ENCODE results near the gene STH.
A peak's percentile ranks its signal among the peaks of the same experiment; 100 is the strongest.
"Not testable (repeated sequence)": the region's sequence is repeated elsewhere in the genome, so short reads cannot be mapped to it uniquely, and the experiment has no call there.

Gene STH

GRCh38 chr17:46012506-46013079, 13.5 kb downstream of the STH start:
- Histone ChIP-seq H3K4me3 (ENCODE audit: insufficient read depth in 1 of 2, low read depth in 1 of 2, low read length in 2 of 2) (no peak overlapping the region), H2BK15ac (ENCODE audit: low read depth, poor library complexity, severe bottlenecking) (no peak overlapping the region), H2BK120ac (ENCODE audit: low read depth, low read length) (no peak overlapping the region), H2AK5ac (ENCODE audit: low read length, severe bottlenecking) (no peak overlapping the region), H3K4me1 (ENCODE audit: control insufficient read depth, insufficient read depth, low read depth, low read length) (peaks cover 13% of the 10 kb centered on the region), H2BK12ac (ENCODE audit: low read length in 2 of 2) (no peak overlapping the region), H4K8ac (ENCODE audit: low read length) (no peak overlapping the region), H2BK5ac (ENCODE audit: low read depth, low read length, poor library complexity, severe bottlenecking) (no peak overlapping the region), H3K9me3 (ENCODE audit: control insufficient read depth, low read length) (no peaks in the 10 kb centered on the region), H3K23ac (ENCODE audit: low read length in 2 of 2) (no peak overlapping the region), H3K4me2 (ENCODE audit: low read length, poor library complexity, severe bottlenecking) (no peak overlapping the region), H3K36me3 (ENCODE audit: control insufficient read depth in 1 of 2, insufficient read depth in 2 of 2, low read depth in 1 of 2, low read length in 2 of 2) (no peaks in the 10 kb centered on the region), H3K18ac (ENCODE audit: low read depth in 1 of 2, low read length in 2 of 2) (no peak overlapping the region), H3K9ac (ENCODE audit: low read length) (no peak overlapping the region), H3K4ac (ENCODE audit: low read depth in 1 of 2, low read length in 2 of 2) (no peak overlapping the region), H2AFZ (ENCODE audit: low read depth, low read length) (no peak overlapping the region), H3K27me3 (ENCODE audit: control insufficient read depth in 1 of 2, insufficient read depth in 1 of 2, low read length in 2 of 2) (peaks cover 7 to 14% of the 10 kb centered on the region in 2 experiments), H3K14ac (ENCODE audit: low read length in 2 of 2) (peak overlapping the region in 1 of 2 experiments; percentile 70), H3K79me1 (replicated peaks; ENCODE audit: low read length, poor library complexity, severe bottlenecking) (no peaks in the 10 kb centered on the region), H3K27ac (ENCODE audit: low read length, poor library complexity, severe bottlenecking) (no peak overlapping the region), H4K91ac (ENCODE audit: low read length) (no peak overlapping the region)
- whole genome bisulfite sequencing = 86% methylated on average over 11 of the region's 11 CpGs
- no peak for DNase-seq

- no peak overlapping the region for H3K27ac ChIP-seq (ENCODE audit: low read length, poor library complexity, severe bottlenecking)
- H2BK15ac ChIP-seq (ENCODE audit: low read depth, poor library complexity, severe bottlenecking) = no peak overlapping the region
- H3K4me3 ChIP-seq (ENCODE audit: insufficient read depth in 1 of 2, low read depth in 1 of 2, low read length in 2 of 2) = no peak overlapping the region
- no peak overlapping the region for H2AK5ac ChIP-seq (ENCODE audit: low read length, severe bottlenecking)
- no peaks in the 10 kb centered on the region for H3K36me3 ChIP-seq (ENCODE audit: control insufficient read depth in 1 of 2, insufficient read depth in 2 of 2, low read depth in 1 of 2, low read length in 2 of 2)
- H3K79me1 ChIP-seq (replicated peaks; ENCODE audit: low read length, poor library complexity, severe bottlenecking) = no peaks in the 10 kb centered on the region
- H3K14ac ChIP-seq (ENCODE audit: low read length in 2 of 2) = no peak overlapping the region
- no peak overlapping the region for H3K4ac ChIP-seq (ENCODE audit: low read depth in 1 of 2, low read length in 2 of 2)
- H3K9me3 ChIP-seq (ENCODE audit: control insufficient read depth, low read length) = no peaks in the 10 kb centered on the region
- peaks cover 13% of the 10 kb centered on the region for H3K4me1 ChIP-seq (ENCODE audit: control insufficient read depth, insufficient read depth, low read depth, low read length)
- H2AFZ ChIP-seq (ENCODE audit: low read depth, low read length) = no peak overlapping the region
- no peak overlapping the region for H3K18ac ChIP-seq (ENCODE audit: low read depth in 1 of 2, low read length in 2 of 2)
- H2BK5ac ChIP-seq (ENCODE audit: low read depth, low read length, poor library complexity, severe bottlenecking) = no peak overlapping the region
- WGBS = 69% methylated on average over 7 of the region's 7 CpGs
- H3K4me2 ChIP-seq (ENCODE audit: low read length, poor library complexity, severe bottlenecking) = no peak overlapping the region
- H4K91ac ChIP-seq (ENCODE audit: low read length) = no peak overlapping the region
- peaks cover 7 to 14% of the 10 kb centered on the region in 2 experiments for H3K27me3 ChIP-seq (ENCODE audit: control insufficient read depth in 1 of 2, insufficient read depth in 1 of 2, low read length in 2 of 2)
- no peak overlapping the region for H3K23ac ChIP-seq (ENCODE audit: low read length in 2 of 2)
- H2BK120ac ChIP-seq (ENCODE audit: low read depth, low read length) = no peak overlapping the region
- H4K8ac ChIP-seq (ENCODE audit: low read length) = no peak overlapping the region
- no peak overlapping the region for H3K9ac ChIP-seq (ENCODE audit: low read length)
- no peak overlapping the region for H2BK12ac ChIP-seq (ENCODE audit: low read length in 2 of 2)
- DNase-seq = no peak
These were observed 14.1 kb downstream of the STH start for GRCh38 chr17:46013127-46013501.

GRCh38 chr17:46013502-46014165, 14.6 kb downstream of the STH start:
- DNase-seq = no peak
- peaks cover 13% of the 10 kb centered on the region for H3K4me1 ChIP-seq (ENCODE audit: control insufficient read depth, insufficient read depth, low read depth, low read length)
- H4K8ac ChIP-seq (ENCODE audit: low read length) = no peak overlapping the region
- H2BK12ac ChIP-seq (ENCODE audit: low read length in 2 of 2) = no peak overlapping the region
- H3K23ac ChIP-seq (ENCODE audit: low read length in 2 of 2) = no peak overlapping the region
- no peak overlapping the region for H3K4me2 ChIP-seq (ENCODE audit: low read length, poor library complexity, severe bottlenecking)
- no peak overlapping the region for H2AK5ac ChIP-seq (ENCODE audit: low read length, severe bottlenecking)
- H3K27ac ChIP-seq (ENCODE audit: low read length, poor library complexity, severe bottlenecking) = no peak overlapping the region
- no peak overlapping the region for H3K14ac ChIP-seq (ENCODE audit: low read length in 2 of 2)
- H3K4ac ChIP-seq (ENCODE audit: low read depth in 1 of 2, low read length in 2 of 2) = no peak overlapping the region
- H2BK15ac ChIP-seq (ENCODE audit: low read depth, poor library complexity, severe bottlenecking) = no peak overlapping the region
- H3K36me3 ChIP-seq (ENCODE audit: control insufficient read depth in 1 of 2, insufficient read depth in 2 of 2, low read depth in 1 of 2, low read length in 2 of 2) = no peaks in the 10 kb centered on the region
- no peak overlapping the region for H2BK5ac ChIP-seq (ENCODE audit: low read depth, low read length, poor library complexity, severe bottlenecking)
- no peaks in the 10 kb centered on the region for H3K79me1 ChIP-seq (replicated peaks; ENCODE audit: low read length, poor library complexity, severe bottlenecking)
- no peak overlapping the region for H3K9ac ChIP-seq (ENCODE audit: low read length)
- no peak overlapping the region for H2AFZ ChIP-seq (ENCODE audit: low read depth, low read length)
- 92% methylated on average over 8 of the region's 9 CpGs for WGBS
- H4K91ac ChIP-seq (ENCODE audit: low read length) = no peak overlapping the region
- H3K27me3 ChIP-seq (ENCODE audit: control insufficient read depth in 1 of 2, insufficient read depth in 1 of 2, low read length in 2 of 2) = peaks cover 7 to 14% of the 10 kb centered on the region in 2 experiments
- no peaks in the 10 kb centered on the region for H3K9me3 ChIP-seq (ENCODE audit: control insufficient read depth, low read length)
- no peak overlapping the region for H2BK120ac ChIP-seq (ENCODE audit: low read depth, low read length)
- H3K18ac ChIP-seq (ENCODE audit: low read depth in 1 of 2, low read length in 2 of 2) = no peak overlapping the region
- H3K4me3 ChIP-seq (ENCODE audit: insufficient read depth in 1 of 2, low read depth in 1 of 2, low read length in 2 of 2) = peak overlapping the region in 1 of 2 experiments; percentile 38

- not testable (repeated sequence) for H3K27me3 ChIP-seq (ENCODE audit: control insufficient read depth in 1 of 2, insufficient read depth in 1 of 2, low read length in 2 of 2); H4K8ac ChIP-seq (ENCODE audit: low read length); H3K23ac ChIP-seq (ENCODE audit: low read length in 2 of 2); DNase-seq; H2AK5ac ChIP-seq (ENCODE audit: low read length, severe bottlenecking); H3K4me2 ChIP-seq (ENCODE audit: low read length, poor library complexity, severe bottlenecking); H3K14ac ChIP-seq (ENCODE audit: low read length in 2 of 2); H4K91ac ChIP-seq (ENCODE audit: low read length); H2BK15ac ChIP-seq (ENCODE audit: low read depth, poor library complexity, severe bottlenecking); H2AFZ ChIP-seq (ENCODE audit: low read depth, low read length); H2BK5ac ChIP-seq (ENCODE audit: low read depth, low read length, poor library complexity, severe bottlenecking); H2BK12ac ChIP-seq (ENCODE audit: low read length in 2 of 2); H3K27ac ChIP-seq (ENCODE audit: low read length, poor library complexity, severe bottlenecking); H3K4ac ChIP-seq (ENCODE audit: low read depth in 1 of 2, low read length in 2 of 2); H3K79me1 ChIP-seq (replicated peaks; ENCODE audit: low read length, poor library complexity, severe bottlenecking); H3K18ac ChIP-seq (ENCODE audit: low read depth in 1 of 2, low read length in 2 of 2); H3K9me3 ChIP-seq (ENCODE audit: control insufficient read depth, low read length); H3K4me3 ChIP-seq (ENCODE audit: insufficient read depth in 1 of 2, low read depth in 1 of 2, low read length in 2 of 2); H2BK120ac ChIP-seq (ENCODE audit: low read depth, low read length); H3K4me1 ChIP-seq (ENCODE audit: control insufficient read depth, insufficient read depth, low read depth, low read length); H3K9ac ChIP-seq (ENCODE audit: low read length)
- H3K36me3 ChIP-seq (ENCODE audit: control insufficient read depth in 1 of 2, insufficient read depth in 2 of 2, low read depth in 1 of 2, low read length in 2 of 2) = peaks cover 17 to 33% of the 10 kb centered on the region in 2 experiments
- WGBS = 97% methylated on average over 7 of the region's 8 CpGs
These were observed 20.4 kb downstream of the STH start for GRCh38 chr17:46019408-46019925.
